ENCODE data around the gene RCOR1. TPM values are rescaled to one million over a fixed set of nuclear protein-coding genes. Genes with fewer than 3 reads are reported as not detected.

RCOR1 gene
- 10 to 100 TPM; 29.4 to 31.3 (median 29.5) TPM for total RNA-seq
- long read RNA-seq, donor 1, partial matches to known transcripts = 2 of 8 reads
- long read RNA-seq, donor 1, other reads (novel, unspliced or antisense) = 6 of 8 reads
- long read RNA-seq, donor 2 = 0 reads

DNA sequence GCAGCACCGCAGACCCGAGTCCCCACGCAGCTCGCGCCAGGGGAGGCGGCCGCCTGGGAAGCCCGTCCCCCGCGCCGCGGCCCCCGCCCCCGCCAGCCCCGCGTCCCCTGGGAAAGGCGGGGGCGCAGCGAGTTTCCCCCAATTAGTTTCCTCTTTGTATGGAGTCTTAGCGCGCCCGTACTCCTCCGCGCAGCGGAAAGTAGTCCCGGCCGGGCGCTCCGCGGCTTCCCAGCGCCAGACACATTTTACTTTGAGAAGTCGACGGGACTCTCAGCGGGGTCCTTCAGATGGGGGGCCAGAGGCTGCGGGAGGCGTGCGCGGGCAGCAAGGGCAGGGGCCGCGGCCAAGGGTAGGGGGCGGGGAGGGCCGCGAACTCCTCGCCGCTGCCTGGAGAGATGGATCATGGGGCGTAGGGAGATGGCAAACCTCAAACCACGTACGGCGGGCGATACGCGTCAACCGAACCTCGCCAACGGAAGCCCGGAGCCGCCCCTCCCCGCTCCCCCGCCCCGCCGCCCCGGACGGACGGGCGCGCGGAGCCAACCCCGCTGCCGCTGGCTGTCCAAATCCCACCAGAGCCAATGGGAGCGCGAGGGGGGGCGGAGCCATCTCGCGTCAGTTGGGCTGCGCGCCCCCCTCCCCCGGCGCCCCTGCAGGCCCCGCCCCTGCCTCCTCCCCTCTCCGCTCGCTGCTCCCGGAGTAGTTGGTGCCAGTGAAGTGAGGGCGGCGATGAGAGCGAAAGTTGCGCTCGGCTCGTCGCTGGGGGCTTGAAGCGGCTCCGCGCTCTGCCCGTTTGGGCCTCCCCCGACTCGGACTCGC, at the start of gene RCOR1:
TSS of gene RCOR1 (plus strand) at position 706 of the 819 bp plus-strand sequence. CDS start 238 bp downstream, outside the sequence.
- TF ChIP-seq, protein P1, sequence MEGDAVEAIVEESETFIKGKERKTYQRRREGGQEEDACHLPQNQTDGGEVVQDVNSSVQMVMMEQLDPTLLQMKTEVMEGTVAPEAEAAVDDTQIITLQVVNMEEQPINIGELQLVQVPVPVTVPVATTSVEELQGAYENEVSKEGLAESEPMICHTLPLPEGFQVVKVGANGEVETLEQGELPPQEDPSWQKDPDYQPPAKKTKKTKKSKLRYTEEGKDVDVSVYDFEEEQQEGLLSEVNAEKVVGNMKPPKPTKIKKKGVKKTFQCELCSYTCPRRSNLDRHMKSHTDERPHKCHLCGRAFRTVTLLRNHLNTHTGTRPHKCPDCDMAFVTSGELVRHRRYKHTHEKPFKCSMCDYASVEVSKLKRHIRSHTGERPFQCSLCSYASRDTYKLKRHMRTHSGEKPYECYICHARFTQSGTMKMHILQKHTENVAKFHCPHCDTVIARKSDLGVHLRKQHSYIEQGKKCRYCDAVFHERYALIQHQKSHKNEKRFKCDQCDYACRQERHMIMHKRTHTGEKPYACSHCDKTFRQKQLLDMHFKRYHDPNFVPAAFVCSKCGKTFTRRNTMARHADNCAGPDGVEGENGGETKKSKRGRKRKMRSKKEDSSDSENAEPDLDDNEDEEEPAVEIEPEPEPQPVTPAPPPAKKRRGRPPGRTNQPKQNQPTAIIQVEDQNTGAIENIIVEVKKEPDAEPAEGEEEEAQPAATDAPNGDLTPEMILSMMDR (IDR thresholded peaks at IDR 0.05) = no peak
- ATAC-seq (peak; percentile 89), DNase-seq (peak; percentile 99)
- intact Hi-C loops (cut with DNase I, micrococcal nuclease) = no loop called here
- Histone ChIP-seq H3K36me3 (ENCODE audit: low read depth) (no peaks in the 10 kb centered on the region), H3K4me3 (peak within 1 kb of the TSS; percentile 90), H3K4me1 (ENCODE audit: low read depth) (peaks cover 9% of the 10 kb centered on the region), H3K9me3 (no peaks in the 10 kb centered on the region)

DNA sequence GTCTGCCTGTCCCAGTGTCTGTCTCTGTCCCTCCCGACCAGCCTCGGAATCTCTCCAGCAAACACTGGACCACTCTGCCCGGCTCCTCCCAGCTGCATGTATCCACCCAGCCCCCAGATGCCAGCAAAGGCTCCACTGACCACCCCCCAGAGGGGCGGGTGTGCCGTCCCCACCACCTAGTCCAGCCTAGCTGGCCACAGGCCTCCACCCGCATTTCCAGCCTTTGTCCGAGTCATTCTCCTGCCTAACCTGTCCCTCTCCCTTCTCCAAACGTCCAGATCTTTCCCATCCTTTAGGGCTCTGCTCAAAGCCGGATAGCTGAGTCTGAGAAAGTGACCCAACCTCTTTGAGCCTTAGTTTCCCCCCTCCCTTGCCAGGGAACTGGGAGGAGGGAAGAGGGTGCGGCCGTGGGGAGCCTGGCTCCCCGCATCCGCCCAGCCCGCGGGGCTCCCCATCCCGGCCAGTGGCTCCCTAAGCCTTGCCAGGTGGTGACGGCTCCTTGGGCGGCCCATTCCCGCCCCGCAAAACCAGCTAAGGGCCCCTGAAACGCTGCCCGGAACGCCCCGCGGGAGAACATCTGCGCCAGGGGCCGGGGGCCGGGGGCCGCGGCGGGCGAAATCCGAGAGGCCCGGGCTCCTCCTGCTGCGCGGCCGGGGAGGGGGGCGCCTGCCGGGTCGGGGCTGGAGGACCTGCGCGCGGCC, 48.3 kb upstream of the RCOR1 start:
- no peaks in the 10 kb centered on the region for H3K9me3 ChIP-seq
- TF ChIP-seq, protein P1 (IDR thresholded peaks at IDR 0.05) = no peak
- intact Hi-C loops (cut with DNase I, micrococcal nuclease) = no loop called here
- DNase-seq (no peak), ATAC-seq (peak; percentile 4)
- H3K36me3 ChIP-seq (ENCODE audit: low read depth) = no peaks in the 10 kb centered on the region
- peaks cover 14% of the 10 kb centered on the region for H3K4me1 ChIP-seq (ENCODE audit: low read depth)
- no peak overlapping the region for H3K4me3 ChIP-seq

GRCh38 chr14:102544747-102545460, 47.5 kb upstream of the RCOR1 start:
- TF ChIP-seq, protein P1 (IDR thresholded peaks at IDR 0.05) = no peak
- ATAC-seq (peak; percentile 86), DNase-seq (peak; percentile 73 to 84 (median 83))
- intact Hi-C loops (cut with DNase I, micrococcal nuclease) = no loop called here
- H3K9me3 ChIP-seq = no peaks in the 10 kb centered on the region
- H3K4me3 ChIP-seq = no peak overlapping the region
- H3K36me3 ChIP-seq (ENCODE audit: low read depth) = no peaks in the 10 kb centered on the region
- peaks cover 14% of the 10 kb centered on the region for H3K4me1 ChIP-seq (ENCODE audit: low read depth)

GRCh38 chr14:102545461-102546265, 46.8 kb upstream of the RCOR1 start:
- intact Hi-C loops (cut with DNase I, micrococcal nuclease) = no loop called here
- DNase-seq (peak in 1 of 3 donors; percentile 56), ATAC-seq (peak; percentile 23)
- no peaks in the 10 kb centered on the region for H3K36me3 ChIP-seq (ENCODE audit: low read depth)
- H3K9me3 ChIP-seq = no peaks in the 10 kb centered on the region
- TF ChIP-seq, protein P1 (IDR thresholded peaks at IDR 0.05) = no peak
- H3K4me3 ChIP-seq = no peak overlapping the region
- H3K4me1 ChIP-seq (ENCODE audit: low read depth) = peaks cover 14% of the 10 kb centered on the region
